H54 (cell line): ENCODE results near the gene FAM118B.
"Not testable (repeated sequence)": the region's sequence is repeated elsewhere in the genome, so short reads cannot be mapped to it uniquely, and the experiment has no call there.

ENCODE experiments used
- DNase-seq: peaks from one replicate; pipeline ENCODE4 v3.0.0; 2011; ENCODE audit warnings: low spot score, mixed read lengths; ENCODE audit not compliant: insufficient read length
- FAIRE-seq: peaks from 3 replicates; lab custom pipeline; 2011; peaks lifted over from hg19 to GRCh38; lab: Jason Lieb, UNC
- POLR2A ChIP-seq: IDR thresholded peaks from 2 replicates; pipeline ENCODE4 v1.6.1; 2011; ENCODE audit warnings: low read depth, mild to moderate bottlenecking, low read length

The FAM118B gene

DNA sequence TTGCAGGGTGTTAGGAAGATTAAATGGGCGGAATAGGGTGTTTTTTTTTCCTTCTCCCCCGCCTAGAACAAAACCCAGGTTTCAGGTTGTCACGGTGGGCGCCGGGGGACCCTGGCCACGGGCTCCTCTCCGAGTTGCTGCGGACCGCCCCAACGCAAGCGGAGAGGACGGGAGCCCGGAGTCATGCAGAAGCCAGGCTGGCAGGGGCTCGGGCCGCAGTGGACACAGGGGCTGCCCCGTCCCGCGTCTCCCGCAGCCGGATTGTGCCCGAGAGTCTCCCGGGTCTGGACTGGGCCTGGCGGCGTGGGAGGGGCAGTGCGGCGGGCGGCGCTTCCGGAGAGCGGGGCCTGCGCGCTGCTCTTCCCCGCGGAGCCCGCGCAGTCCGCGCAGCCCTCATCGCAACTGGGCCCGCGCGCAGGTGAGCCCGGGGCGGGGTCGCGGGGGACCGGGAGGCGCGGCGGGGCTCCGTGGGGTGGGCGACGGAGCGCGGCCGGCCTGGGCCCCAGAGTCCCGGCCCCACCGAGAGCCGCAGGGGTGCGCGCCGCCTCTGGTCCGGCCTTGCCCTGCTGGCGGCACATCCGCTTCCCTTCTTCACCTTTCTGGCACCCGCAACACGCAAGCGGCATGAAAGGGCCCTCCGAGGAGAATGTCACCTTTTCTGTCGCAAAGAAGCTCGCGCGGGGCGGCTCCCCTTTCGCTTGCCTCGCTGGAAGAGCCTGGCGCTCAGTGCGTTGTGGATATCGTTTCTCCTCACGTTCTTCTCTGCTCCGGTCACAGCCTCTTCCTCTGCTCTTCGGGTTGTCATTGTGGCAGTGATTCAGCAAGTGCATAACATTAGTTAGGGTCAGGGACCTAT, 71.4 kb downstream of the FAM118B start, which contains the start of gene TIRAP:
Gene TIRAP (plus strand): TSS at position 358 of the 856 bp plus-strand sequence. CDS start 7,802 bp downstream, outside the sequence.
- TF ChIP-seq POLR2A: peak; percentile 64; the same call in 1 of the 2 replicates
- DNase-seq: peak; percentile 56
- FAIRE-seq: no peak

GRCh38 chr11:126284829-126285228, 73.2 kb downstream of the FAM118B start:
- FAIRE-seq: peak; percentile 86
- no peak for TF ChIP-seq POLR2A
- peak; percentile 47 for DNase-seq

DNA sequence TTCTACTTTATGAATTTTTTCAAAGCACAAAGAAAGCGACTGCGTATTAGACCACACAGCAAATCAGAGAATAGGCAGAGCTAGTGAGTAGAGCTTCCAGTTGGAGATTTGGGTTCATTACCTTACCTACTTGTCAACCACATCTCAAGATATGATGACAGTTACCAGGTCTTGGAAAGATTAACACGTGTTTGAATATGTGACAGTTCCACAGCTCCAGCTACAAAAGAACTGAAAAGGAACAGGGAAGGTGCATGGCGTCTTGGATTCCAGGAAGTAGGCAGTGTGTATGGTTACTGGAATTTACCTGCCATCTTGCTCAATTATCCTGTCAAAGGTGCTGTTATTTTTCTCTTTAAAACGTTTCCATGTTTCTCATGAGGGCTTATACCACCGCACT, 76.7 kb downstream of the FAM118B start:
- DNase-seq (no peak), FAIRE-seq (no peak)
- TF ChIP-seq POLR2A: no peak

- TF ChIP-seq POLR2A: no peak
- DNase-seq (no peak), FAIRE-seq (no peak)
Observed at GRCh38 chr11:126290887-126291286, 79.3 kb downstream of the FAM118B start.

GRCh38 chr11:126293726-126294125, 82.1 kb downstream of the FAM118B start:
- TF ChIP-seq POLR2A: no peak
- DNase-seq (no peak), FAIRE-seq (no peak)

GRCh38 chr11:126297004-126297403, 85.4 kb downstream of the FAM118B start:
- TF ChIP-seq POLR2A: no peak
- FAIRE-seq: no peak
- no peak for DNase-seq

GRCh38 chr11:126303623-126304456, 92.3 kb downstream of the FAM118B start, which contains the start of gene DCPS:
DCPS (plus strand) TSS chr11:126304060; CDS start chr11:126304081, 21 bp downstream.
- DNase-seq (peak; percentile 85), FAIRE-seq (peak; percentile 48)
- TF ChIP-seq POLR2A: peak; percentile 81

DNA sequence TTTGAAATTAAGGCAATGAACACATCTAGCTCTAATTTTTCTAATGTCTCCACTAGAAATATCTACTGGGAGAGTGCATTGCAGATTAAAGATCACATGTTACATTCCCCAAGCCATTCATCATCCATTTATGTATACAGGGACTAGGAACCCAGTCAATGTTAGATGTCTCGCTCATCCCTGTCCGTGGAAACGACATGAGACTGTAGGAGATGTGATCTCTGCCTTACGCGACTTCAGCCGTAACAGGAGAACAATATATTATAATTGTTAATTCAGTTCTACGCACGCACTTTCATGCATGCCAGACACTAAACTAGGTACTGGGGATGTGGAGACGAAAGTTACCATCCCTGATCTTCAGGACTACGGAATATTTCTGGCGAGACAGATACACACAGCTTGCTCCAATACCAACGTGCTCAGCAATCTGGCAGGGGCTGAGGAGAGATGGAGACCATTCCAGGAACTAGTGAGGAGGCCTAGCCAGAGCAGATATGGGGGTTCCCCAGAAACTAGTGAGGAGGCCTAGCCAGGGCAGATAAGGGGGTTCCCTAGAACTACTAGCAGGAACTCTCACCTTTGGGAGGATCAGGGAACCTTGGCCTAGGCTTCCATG, 93.0 kb downstream of the FAM118B start:
- no peak for FAIRE-seq
- no peak for TF ChIP-seq POLR2A
- no peak for DNase-seq

- no peak for TF ChIP-seq POLR2A
- DNase-seq (no peak), FAIRE-seq (no peak)
Observed at GRCh38 chr11:126305699-126306098, 94.1 kb downstream of the FAM118B start.

- no peak for DNase-seq
- TF ChIP-seq POLR2A: no peak
- FAIRE-seq: no peak
Observed at GRCh38 chr11:126307706-126308105, 96.1 kb downstream of the FAM118B start.

DNA sequence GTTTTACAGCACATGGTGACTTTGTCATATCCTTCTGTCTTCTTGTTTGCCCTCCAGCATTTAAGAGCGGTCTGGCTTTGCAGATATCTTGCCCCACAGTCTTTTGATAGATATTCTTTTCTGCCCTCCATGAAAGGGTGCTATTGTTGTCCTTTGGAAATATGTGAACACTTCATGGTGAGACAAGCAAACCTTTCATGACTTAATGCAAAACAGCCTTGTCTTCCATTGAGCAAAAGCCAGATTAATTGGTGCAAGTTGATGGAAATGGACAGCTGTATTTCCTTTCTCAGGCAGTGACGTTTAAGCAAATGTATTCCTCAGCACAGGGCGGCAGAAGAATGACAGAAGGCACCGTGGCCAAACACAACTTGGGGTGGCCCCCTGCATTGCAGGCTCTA, 96.7 kb downstream of the FAM118B start:
- FAIRE-seq (no peak), DNase-seq (no peak)
- no peak for TF ChIP-seq POLR2A

GRCh38 chr11:126308771-126309170, 97.2 kb downstream of the FAM118B start:
- FAIRE-seq, DNase-seq: not testable (repeated sequence)

DNA sequence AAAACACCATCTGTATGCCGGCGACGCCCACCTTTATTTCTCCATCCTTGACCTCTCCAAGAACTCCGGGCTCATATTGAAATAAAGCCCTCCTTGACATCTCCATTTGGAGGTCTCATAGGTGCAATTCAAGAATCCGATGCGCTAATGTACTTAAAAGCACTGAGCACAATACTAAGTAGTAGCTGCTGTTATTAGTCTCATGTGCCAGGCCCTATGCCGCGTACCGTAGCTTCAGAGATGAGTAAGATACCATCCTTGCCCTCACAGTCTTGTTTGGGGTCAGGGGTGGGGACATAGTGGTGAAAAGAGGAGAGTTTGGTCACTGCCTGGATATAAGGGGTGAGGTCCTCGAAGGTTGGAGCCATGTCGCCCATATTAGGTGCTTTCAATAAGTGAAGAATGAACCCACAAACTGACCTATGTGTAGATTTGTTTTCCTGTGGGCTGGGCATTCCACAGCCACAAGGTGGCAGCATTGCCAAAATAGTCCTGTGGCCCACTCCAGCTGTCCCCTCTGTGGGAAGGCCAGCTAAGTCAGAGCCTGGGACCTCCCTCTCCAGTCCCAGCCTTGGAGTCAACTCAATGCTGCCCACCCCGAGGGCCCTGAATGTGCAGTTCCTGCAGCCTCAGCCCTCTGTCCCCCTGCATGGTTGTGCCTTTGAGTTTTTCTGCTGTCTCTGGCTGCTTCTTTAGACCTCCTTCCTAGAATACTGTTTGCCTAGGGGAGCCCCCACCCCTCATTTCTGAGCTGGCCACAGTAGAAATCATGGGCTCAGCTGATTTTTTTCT, 98.8 kb downstream of the FAM118B start:
- DNase-seq: peak; percentile 49
- peak; percentile 41 for FAIRE-seq
- TF ChIP-seq POLR2A: no peak
